GM19238 (cell line): ENCODE results near the gene TIAM1.

Experiments
- DNase-seq: peaks from one replicate; pipeline ENCODE4 v3.0.0; 2011; ENCODE audit warnings: low spot score; ENCODE audit not compliant: insufficient read length

The TIAM1 gene

DNA sequence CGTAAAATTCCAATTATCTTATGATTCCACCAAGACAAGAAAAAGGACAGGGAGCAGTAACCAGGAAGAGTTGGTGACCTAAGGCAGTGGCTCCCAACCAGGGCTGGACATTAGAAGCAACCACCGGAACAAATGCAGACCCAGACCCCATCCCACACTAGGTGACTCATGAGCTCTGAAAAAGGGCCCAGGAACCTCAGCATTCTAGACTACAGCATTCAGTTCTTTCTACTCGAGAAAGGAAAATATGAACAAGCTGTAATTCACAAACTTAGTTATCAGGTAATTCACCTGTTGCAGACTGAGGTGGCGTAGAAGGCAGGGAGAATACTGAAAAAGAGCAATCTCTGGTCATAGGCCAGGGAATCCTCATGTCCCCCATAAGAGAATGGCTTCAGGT lies 167.3 kb downstream of the TIAM1 start:
- DNase-seq = no peak

DNA sequence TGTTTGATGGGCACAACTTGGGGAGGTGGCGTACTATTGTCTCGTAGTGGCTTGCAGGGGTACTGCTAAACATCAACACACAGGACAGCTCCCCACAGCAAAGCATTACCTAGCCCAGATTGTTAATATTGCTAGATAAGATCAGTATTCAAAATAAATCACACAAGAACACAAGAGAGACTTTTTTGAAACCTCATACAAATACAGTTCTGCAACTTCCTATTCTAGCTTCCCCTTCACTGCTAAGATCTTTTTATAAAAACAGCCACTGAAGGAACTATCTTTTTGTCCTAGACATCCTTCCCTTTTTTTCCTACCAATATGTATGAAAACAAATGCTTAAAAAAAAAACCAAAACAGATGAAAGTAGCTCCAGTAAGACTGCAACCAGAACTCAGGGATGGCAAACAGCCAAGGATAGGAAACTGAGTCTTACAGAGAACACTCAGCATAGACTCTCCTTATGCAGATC lies 167.9 kb downstream of the TIAM1 start:
- no peak for DNase-seq

DNA sequence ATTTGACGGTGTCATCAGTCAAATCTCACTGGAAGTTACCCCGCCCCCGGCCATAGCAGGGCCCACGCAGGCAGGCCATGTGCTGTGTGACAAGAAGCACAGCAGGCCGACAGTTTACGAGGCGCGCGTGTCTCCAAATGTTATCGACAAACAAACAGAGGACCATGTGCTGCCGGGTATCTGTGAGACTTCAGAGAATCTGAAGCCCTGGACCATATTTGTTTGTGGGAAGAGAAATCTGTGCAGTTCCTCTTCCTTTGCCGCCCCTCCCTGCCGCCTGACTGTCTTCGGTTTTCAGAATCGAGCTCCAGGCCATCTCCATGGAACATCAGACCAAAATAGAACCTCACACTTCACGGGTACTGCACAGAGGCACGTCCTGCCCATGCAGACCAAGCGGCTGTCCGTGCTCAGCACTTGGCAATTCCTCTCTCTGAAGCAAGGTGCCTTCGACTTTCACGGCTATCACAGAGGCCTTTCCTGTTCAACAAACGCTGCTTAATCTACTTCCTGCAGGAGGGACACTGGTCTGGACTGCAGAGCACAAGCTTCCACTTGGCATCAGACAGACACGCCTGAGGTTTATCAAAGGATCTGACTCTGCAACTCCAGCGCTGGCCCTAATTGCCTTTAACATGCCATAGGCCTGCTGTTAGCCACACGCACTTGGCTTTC lies 170.0 kb downstream of the TIAM1 start:
- DNase-seq = no peak

DNA sequence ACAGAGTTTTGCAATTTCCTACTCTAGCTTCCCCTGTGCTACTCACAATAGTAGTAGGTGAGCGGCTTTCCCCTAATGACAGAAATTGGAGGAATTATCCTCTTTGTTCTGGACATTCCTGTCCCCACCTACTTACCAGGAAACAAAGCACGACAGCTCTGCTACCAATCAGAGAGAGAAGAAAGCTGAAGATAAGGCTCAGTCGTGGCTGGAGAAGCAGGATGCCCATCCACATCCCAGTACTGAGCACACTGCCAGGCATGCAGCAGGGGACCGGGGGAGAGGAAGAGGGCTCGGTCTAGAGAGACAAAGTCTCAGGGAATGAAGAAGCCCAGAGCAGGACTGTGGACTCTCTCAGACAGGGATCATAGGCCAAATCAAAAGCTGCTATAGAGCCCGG lies 171.7 kb downstream of the TIAM1 start:
- DNase-seq = no peak

DNA sequence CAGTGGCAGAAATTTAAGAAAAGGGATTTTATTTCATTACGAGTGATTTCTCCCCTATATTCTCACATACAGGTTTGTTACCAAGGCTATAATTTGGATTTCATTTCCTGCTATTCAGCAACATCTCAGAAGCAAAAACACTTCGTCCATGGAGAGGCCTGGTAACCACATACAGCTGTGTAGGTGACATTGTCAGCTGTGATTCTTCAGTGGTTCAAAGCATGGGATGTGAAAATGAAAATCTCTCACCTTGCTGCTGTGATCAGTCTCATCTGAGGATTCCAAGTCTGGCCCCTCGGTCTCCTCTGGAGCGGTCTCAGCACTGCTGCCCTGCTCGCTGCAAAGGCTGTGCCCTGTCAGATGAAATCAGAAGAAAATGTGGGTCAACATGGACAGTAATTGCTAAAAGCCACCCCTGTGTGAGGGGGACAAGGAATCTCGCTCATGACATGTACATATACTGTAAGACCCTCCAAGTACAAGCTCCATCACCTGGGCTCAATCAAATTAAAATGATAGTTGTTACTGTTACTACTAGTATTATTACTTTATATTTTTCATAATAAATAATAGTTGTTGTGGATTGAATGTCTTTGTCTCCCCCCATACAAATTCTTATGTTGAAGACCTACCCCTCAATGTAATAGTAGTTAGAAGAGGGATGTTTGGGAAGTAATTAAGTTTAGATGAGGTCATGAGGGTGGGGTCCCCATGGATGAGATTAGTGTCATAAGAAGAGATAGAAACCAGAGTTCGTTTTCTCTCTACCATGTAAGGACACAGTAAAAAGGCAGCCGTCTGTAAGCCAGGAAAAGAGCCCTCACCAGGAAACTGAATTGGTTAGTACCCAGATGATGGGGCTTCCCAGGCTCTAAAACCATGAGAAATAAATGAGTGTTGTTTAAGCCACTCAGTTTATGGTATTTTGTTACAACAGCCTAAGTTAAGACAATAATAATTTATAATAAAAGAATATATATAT lies 179.1 kb downstream of the TIAM1 start:
- no peak for DNase-seq

DNA sequence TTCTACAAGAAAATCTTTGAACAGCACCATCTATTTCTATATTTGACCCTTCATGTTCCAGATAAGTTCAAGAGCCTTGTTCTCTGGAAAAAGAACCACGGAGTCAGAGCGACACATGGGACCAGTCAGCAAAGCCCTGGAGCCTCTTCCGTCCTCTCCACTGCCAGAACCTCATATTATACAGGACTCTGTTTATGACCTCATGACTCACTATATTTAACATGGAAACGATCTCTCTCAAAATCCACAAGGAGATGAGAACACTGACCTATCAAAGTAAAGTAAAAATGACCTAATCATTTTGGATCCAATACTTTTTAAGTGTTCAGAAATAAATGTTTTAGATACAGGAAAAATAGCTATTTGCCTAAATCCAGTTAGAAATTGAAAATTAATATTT lies 181.2 kb downstream of the TIAM1 start:
- DNase-seq = no peak

DNA sequence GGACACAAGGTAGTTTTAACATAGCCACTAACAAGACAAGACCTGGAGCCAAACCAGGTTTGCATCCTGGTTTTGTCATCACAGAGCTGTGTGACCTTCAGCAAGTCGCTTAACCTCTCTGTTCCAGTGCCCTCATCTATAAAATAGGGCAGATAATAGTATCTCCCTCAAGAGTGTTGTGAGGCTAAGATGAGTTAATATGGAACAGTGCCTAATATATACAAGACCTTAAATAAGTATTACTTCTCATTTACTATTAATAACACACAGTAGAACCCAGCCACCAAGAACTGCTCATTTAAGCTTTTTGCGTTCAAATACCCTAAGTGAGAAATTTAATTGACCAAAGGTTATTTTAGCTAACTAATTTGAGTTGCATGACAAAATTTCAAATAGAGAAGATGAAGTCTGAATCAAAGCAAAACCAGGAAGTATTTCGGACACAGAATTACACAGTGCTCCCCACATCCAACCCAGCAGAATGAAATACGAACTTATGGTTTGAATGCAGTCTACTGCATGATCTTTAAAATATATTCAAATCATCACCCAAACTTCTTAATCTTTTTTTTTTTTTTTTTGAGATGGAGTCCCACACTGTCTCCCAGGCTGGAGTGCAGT lies 181.9 kb downstream of the TIAM1 start:
- DNase-seq = no peak

DNA sequence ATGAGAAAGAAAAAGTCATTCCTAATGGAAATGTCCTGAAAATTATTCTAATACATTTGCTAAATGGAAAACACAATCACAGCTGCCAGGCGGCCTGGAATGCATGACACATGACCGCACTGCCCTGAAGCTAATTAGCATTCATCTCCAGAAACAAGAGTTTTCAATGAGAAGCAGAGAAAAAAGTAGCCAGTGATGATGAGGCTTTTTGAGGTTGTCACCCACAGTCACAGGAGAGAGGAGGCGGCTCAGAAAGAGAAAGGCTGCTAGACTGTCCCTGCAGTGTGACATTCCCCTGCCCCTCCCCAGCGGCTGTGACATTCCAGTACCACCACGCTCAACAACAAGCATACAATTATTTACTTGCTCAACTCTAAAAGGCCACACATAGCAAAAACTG lies 182.9 kb downstream of the TIAM1 start:
- no peak for DNase-seq

DNA sequence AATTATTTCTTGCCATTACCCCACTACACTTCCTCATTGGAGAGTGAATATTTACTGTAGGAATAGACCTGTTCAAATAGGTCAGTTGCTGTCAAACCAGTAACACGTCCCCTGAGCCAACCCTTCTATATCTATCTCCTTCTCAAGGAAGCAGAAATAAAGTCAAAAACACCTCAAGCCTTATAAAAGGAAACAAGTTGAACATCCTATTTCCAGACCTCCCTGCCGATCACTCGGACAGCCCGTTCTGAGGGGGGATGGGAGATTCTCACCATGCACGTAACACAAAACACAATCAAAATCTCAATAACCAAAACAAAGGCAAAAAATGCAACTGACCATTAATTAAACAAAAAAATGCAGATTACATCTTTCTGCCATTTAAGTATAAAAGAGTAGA lies 184.3 kb downstream of the TIAM1 start:
- DNase-seq = no peak

DNA sequence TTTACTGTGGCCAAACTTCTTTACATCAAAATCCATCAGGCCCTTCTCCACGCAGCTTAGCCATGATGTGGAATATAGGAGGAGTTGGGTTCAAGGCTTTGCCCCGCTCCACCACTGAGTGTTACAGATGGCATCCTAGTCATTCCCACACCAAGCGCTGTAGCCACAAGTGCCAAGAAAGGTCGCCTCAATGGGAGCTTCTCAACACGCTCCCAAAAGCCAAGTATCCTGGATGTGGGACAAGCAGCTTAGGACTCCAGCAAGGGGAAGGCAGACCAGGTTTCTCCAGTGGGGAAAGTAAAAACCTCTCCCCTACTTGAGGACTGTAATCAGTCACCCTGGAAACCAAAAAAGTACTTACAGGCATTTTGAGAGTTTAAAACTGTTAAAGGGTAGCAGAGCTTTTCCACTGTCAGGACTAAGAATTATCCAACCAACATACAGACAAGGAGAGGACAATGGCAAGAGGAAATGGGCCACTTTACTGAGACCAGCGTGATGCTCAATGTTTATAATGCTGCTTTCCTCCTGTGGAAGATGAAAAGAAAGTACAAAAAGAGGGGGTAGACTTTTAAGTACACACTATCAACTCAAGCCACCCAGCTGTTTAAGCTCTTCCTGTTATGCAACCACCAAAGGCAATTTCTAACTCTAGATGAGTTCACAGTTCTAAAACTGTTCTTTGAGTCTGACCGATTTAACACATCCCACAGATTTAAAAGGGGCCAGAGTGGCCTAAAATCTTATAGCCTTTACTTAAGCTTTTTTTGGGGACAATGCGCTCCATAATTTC lies 185.1 kb downstream of the TIAM1 start:
- DNase-seq = no peak

DNA sequence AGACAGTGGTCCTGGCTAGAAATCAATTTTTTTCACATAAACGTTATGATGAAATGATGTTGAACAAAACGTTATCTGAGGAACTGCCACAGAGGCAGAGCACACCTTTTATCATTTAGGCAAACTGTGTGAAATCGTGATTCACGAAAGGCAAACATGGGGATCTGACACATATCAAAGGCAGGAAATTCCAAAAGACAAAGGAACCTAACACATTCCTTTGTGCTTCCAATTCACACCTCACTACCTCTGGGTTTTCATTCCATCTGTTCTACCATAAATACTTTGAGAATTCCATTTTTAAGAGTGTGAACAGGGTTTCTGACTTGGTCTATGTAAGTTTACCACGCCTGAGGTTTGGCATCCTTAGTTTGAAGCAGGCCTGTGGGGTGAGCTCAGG lies 186.3 kb downstream of the TIAM1 start:
- DNase-seq = no peak

DNA sequence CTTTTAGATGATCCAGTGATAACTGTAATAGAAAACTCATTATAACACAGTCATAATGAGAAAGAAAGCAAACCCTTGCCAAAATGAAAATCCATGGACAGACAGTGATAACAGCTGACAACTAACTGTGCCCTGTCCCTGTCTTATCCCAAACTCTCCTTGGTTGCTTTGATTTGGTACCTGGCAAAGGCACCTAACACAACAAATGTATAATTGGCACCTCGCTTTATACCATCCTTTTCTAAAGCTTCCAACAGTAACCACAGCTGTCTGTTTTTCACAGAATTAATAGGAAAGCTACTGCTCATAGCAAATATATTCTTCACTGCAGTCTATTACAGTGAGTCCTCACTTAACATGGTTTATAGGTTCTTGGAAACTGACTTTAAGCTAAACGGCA lies 187.4 kb downstream of the TIAM1 start:
- DNase-seq = no peak

DNA sequence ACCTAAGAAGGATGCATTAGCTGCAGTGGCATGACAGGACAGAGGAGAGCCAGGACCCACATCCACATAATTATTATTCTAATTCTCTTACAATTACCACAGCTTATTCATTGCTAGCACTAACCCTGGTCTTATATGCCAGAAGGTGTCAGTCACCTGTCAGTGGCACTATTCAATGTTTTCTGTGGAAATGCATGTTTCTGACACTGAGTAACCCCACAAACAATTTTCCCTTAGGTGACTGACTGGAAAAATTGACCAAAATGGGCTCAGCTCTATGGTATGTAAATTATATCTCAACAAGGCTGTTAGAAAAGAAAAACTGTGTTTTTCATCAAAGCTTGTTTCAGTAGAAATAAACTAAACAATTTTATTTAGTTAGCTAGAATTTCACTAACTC lies 187.9 kb downstream of the TIAM1 start:
- no peak for DNase-seq

DNA sequence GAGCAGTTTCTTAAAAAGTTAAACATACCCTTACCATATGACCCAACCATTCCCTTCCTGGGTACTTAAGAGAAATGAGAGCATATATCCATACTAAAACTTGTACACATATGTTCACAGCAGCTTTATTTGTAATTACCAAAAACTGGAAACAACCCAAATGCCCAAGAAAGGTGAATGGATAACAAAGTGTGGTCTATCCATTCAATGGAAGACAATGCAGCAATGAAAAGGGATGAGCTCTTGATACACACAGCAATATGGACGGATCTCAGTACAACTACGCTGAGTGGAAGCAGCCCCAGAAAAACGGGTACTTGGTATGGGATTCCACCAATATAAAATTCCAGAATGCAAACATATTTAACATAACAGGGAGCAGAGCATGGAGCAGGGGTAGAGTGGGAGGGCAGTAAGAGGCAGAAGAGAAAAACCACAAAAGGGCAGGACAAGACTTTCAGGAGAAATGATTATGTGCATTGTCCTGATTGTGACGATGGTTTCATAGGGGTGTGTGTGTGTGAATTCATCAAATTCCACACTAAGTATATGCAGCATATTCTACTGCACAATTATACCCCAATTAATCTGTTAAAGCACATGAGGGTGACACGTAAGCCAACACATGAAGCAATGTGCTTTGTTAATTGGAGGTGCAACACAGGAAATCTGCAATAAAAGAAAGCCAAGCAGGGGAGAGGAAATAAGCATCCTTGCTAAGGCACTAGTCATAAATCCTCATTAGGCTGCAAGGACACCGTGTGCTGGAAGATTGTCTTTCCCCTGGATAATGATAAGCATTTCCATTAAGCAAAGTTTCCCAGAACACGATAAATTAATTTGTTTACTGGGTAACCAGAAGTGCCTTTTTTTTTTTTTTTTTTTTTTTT lies 192.7 kb downstream of the TIAM1 start:
- DNase-seq = no peak

DNA sequence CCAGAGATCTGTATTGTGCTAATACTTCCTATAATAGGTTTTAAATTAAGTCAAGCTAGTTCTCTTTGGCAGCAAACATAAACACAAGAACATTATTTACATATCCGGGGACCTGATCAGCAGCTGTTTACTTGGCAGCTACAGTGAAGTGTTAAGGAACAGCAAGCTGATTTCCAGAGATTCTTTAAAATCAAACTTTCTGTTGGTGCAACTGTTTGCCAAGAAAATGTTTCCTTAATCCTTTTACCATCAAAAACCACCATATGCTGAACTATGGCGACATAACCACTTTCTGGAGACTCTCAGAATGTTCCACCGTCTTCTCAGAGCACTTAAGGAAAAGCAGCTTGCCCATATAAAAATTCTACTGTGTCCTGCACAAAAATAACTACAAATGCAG lies 198.8 kb downstream of the TIAM1 start:
- no peak for DNase-seq

DNA sequence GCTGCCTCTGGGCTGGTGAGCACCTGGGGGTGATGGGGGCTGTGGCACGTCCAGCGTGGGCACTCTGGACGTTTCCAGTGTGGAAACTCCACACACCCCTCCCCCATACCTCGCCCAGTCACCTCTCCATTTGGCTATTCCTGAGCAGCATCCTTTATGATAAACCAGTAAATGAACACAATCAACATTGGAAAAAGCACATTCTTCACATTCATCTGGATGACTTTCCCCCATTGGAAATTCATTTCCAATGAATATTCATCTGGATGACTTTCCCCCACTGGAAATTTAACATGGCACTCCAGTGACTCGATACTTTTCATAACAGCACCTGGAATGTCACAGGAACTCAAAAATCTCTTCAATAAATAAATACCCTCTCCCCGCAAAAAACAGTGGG lies 201.0 kb downstream of the TIAM1 start:
- no peak for DNase-seq

DNA sequence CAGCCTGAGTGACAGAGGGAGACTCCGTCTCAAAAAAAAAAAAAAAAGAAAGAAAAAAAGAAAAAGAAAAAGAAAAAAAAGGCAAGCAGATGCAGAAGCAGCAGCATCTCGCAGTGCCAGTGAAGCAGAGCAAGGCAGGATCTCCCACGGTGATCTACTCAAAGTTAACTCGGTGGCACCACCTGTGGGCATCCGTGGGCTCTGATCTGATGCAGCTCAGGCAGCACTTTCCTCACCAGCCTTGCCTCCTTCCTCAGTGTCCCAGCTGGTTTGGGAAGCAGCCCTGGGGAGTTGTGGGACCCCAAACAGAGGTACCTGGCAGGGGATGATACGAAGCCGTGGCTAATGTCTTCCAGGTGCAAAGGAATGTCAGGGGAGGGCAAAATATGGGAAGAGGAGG lies 201.5 kb downstream of the TIAM1 start:
- DNase-seq = no peak

DNA sequence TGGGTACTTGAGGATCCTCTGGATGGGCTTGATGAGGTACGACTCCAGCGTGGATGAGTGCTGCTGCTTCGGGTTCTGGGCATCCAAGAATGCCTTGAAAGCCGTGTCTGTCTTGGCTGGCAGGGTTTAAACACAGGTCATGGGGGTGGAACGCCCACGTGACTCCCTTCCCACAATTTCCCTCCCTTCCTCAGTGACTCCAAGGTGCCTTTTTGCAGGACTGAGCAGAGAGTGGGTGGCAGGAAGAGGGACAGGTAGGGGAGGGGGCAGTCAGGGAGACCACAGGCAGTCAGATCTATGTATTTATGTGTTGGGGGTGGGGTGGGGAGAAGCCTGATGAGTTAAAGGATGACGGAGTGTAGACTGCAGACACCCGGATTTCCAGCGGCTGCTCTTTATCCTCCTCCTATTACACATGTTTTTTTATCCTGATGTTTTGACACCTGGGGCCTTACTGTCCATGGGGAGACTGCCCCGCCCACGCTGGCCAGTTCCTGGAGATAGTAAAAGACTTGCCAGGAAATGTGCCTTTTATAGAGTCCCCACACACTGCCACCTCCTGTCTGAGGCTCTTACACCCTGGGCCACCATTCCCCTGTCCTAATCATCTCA lies 202.6 kb downstream of the TIAM1 start:
- no peak for DNase-seq

DNA sequence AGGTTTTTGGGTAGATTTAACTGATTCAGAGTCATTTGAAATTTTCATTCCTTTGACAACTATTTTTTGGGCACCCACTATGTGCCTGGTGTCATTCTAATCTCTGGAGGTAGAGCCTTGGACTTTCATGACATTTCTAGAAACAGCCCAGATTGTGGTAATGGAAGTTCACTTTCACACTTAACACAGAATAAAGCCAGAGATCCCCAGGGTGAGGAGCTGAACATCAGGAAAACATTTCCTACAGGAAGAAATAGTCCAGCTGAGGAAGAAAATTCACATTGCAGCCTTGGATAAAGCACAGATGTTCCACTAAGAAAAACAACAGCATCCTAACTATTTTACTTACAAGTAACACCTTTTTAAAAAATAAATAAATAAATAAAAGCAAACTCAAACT lies 203.4 kb downstream of the TIAM1 start:
- DNase-seq = no peak

DNA sequence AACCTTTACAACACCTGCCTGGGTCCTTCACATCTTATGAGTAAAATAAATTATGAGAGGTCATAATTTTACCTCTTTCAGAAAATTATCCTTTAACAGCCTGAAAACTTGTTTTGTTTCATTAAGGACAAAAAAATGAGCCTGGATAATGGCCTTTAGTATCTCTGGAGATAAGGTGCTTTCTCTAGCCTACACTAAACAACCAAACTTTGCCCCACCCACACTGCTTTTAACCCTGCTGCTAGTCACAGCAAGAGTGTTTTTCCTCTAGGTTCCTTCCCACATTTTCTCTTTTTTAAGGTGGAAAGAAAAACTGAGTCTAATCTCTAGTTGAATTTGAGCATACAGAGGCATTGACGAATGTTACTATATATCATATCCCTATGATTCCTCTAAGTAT lies 204.0 kb downstream of the TIAM1 start:
- no peak for DNase-seq
